Esophagus (tissue), 2 donors: ENCODE results near the gene VPS4A. TPM values are rescaled to one million over a fixed set of nuclear protein-coding genes. Genes with fewer than 3 reads are reported as not detected.

Source experiments
- H3K27ac ChIP-seq, 2 donors: one replicate each; pipeline ENCODE4 v1.5.1; 2013; ENCODE audit warnings: low read depth in 2 of 2, mild to moderate bottlenecking in 2 of 2, inconsistent platforms in 1 of 2, low read length in 1 of 2, moderate library complexity in 1 of 2
- H3K27me3 ChIP-seq, 2 donors: one replicate each; pipeline ENCODE4 v1.6.1; 2013; ENCODE audit warnings: low read length in 2 of 2, control low read depth in 1 of 2, mild to moderate bottlenecking in 1 of 2; ENCODE audit not compliant: insufficient read depth in 2 of 2, control insufficient read depth in 1 of 2
- H3K36me3 ChIP-seq, 2 donors: one replicate each; pipeline ENCODE4 v1.6.1; 2013; ENCODE audit warnings: low read length in 1 of 2; ENCODE audit not compliant: control insufficient read depth in 2 of 2, insufficient read depth in 2 of 2
- H3K4me1 ChIP-seq, 2 donors: one replicate each; pipeline ENCODE4 v1.6.1; 2013; ENCODE audit warnings: low read length in 1 of 2; ENCODE audit not compliant: control insufficient read depth in 2 of 2, insufficient read depth in 2 of 2
- H3K4me3 ChIP-seq, 2 donors: one replicate each; pipeline ENCODE4 v1.5.1; 2013; ENCODE audit warnings: low read length in 2 of 2, mild to moderate bottlenecking in 2 of 2, low read depth in 1 of 2, moderate library complexity in 1 of 2
- H3K9me3 ChIP-seq, 2 donors: one replicate each; pipeline ENCODE4 v1.6.1; 2013; ENCODE audit warnings: mild to moderate bottlenecking in 2 of 2, low read depth in 1 of 2, low read length in 1 of 2, moderate library complexity in 1 of 2; ENCODE audit not compliant: control insufficient read depth in 2 of 2, insufficient read depth in 1 of 2
- WGBS, 2 donors: extraction: QIAGEN DNeasy Blood & Tissue Kit; methylation state at CpG; one replicate each; pipeline ENCODE4 v1.1.7; 2013; 5-methylcytosine and 5-hydroxymethylcytosine counted together
- polyA plus RNA-seq, 2 donors: library from polyadenylated mRNA; stranded (reverse); fragments of 200-250 nt; gene quantifications; one replicate each; pipeline ENCODE4 v1.2.3, GENCODE V29; 2013
- donor health status: healthy with polysubstance abuse.
- donor health status: Bipolar disorder and iron deficiency.

The VPS4A gene
- polyA plus RNA-seq, 2 donors: 24.1 to 24.4 TPM

DNA sequence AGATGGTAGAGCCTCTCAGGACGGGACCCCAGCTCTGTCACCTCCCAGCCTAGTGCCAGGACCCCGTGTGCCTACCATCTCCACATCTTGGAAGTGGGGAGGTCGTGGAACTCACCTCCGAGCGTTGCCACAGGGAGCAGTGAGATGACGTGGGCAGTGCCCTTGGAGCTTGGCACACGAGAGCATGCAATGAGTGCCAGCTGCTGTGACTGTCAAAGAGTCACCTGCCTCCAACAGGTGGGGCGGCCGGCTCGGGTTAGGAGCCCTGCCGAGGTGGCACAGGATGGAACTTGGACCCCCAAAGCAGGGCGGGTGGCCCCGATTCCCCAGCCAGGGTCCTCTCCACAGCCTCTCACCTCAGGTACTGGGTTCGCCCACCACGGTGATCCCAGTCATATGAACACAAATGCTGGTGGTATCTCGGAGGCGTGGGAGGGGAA, 5.5 kb downstream of the VPS4A start:
- H3K36me3 ChIP-seq: peaks cover 31 to 57% of the 10 kb centered on the region in 2 donors
- no peaks in the 10 kb centered on the region for H3K27me3 ChIP-seq
- no peaks in the 10 kb centered on the region for H3K9me3 ChIP-seq
- no peaks in the 10 kb centered on the region for H3K4me1 ChIP-seq
- H3K4me3 ChIP-seq: no peak overlapping the region
- H3K27ac ChIP-seq: no peak overlapping the region
- 90 to 91% methylated on average over 17 of the region's 17 CpGs for WGBS, 2 donors

DNA sequence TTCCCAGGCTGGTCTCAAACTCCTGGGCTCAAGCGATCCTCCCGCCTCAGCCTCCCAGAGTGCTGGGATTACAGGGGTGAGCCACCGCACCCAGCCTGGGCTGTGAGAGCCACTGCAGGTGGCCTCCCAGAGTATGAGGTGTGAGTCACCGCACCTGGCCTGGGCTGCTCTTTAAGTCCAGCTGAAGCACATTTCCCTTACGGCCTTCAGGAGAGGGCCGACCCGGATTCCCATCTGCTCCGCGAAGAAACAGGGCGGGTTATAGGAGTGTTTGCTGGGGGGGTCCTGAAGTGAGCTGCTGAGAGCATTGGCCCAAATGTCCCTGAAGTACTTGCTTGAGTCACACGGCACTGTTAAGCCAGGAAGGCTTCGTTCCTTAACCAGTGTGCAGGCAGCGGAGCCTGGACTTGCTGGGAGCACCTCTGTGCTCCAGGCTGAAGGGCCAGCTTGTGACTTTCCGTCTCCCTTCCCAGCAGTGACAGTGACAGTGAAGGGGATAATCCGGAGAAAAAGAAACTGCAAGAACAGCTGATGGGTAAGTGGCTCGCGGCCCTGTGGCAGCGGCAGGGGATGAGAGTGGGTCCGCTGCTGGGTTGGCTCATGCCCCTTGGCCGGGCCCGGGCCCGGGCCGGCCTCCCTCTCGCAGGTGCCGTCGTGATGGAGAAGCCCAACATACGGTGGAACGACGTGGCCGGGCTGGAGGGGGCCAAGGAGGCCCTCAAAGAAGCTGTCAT, 7.2 kb downstream of the VPS4A start:
- Histone ChIP-seq H3K36me3 (peaks cover 31 to 70% of the 10 kb centered on the region in 2 donors), H3K9me3 (no peaks in the 10 kb centered on the region), H3K4me3 (no peak overlapping the region), H3K4me1 (no peaks in the 10 kb centered on the region), H3K27me3 (no peaks in the 10 kb centered on the region), H3K27ac (no peak overlapping the region)
- 92 to 93% methylated on average over 30 of the region's 30 CpGs for WGBS, 2 donors

DNA sequence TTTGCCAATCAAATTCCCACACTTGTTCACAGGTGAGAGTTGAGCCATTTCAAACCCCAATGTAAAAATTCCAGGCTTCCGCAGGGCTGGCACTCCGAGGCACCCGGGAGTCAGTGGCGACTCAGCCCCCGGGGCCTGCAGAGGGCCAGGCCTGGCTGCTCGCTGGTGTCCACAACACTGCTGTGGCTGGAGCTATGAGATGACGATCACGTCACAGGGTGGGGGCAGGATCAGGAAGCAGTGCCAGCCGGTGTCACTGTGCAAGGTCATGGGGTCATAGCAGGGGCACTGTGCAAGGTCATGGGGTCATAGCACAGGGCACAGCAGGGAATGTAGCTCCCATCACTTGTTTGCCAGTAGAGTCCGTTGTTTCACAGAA, 7.8 kb downstream of the VPS4A start:
- no peak overlapping the region for H3K27ac ChIP-seq
- peaks cover 31 to 72% of the 10 kb centered on the region in 2 donors for H3K36me3 ChIP-seq
- H3K4me3 ChIP-seq: no peak overlapping the region
- WGBS, 2 donors: 74 to 82% methylated on average over 10 of the region's 10 CpGs
- H3K9me3 ChIP-seq: no peaks in the 10 kb centered on the region
- H3K27me3 ChIP-seq: no peaks in the 10 kb centered on the region
- no peaks in the 10 kb centered on the region for H3K4me1 ChIP-seq

GRCh38 chr16:69319381-69319780, 8.2 kb downstream of the VPS4A start:
- 88 to 91% methylated on average over 9 of the region's 9 CpGs for WGBS, 2 donors

GRCh38 chr16:69319826-69320739, 8.9 kb downstream of the VPS4A start:
- Histone ChIP-seq H3K9me3 (no peaks in the 10 kb centered on the region), H3K4me3 (no peak overlapping the region), H3K4me1 (peaks cover 0 to 3% of the 10 kb centered on the region in 2 donors), H3K27ac (no peak overlapping the region), H3K36me3 (peaks cover 33 to 74% of the 10 kb centered on the region in 2 donors), H3K27me3 (no peaks in the 10 kb centered on the region)
- WGBS, 2 donors: 88 to 90% methylated on average over 30 of the region's 30 CpGs

More at GRCh38 chr16:69319381-69319780, 8.2 kb downstream of the VPS4A start:
- Histone ChIP-seq H3K9me3 (no peaks in the 10 kb centered on the region), H3K27ac (no peak overlapping the region), H3K4me3 (no peak overlapping the region), H3K36me3 (peaks cover 33 to 73% of the 10 kb centered on the region in 2 donors), H3K4me1 (no peaks in the 10 kb centered on the region), H3K27me3 (no peaks in the 10 kb centered on the region)

DNA sequence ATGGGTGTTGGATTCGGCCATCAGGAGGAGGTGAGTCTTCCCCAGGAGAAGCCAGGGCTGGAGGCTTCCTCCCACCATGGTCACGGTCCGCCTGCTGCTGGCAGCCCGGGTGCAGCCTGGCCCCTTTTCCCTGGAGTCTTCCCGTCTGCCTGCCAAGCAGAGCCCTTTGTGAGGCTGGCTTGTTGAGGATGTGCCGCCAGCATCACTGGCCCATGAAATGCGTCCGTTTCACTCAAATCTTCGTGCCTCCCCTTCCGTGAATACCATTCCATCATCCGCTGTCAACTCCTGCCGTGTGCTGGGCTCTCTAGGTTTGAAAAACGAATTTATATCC, 9.6 kb downstream of the VPS4A start:
- 73 to 81% methylated on average over 13 of the region's 13 CpGs for WGBS, 2 donors

DNA sequence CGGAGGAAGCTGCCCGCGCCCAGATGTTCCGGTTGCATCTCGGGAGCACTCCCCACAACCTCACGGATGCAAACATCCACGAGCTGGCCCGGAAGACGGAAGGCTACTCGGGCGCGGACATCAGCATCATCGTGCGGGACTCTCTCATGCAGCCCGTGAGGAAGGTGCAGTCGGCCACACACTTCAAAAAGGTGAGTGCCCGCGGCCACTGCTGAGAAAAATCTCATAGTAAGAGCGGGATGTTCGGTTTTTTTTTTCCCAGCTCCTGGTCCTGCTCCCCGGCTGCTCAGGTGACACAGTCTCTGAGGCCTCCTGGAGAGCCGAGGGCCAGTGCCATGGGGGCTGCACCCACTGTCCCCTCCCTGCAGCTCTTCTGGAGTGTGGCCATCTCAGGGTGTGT, 9.9 kb downstream of the VPS4A start:
- H3K4me3 ChIP-seq: no peak overlapping the region
- WGBS, 2 donors: 91% methylated on average over 22 of the region's 22 CpGs
- H3K27ac ChIP-seq: no peak overlapping the region
- H3K36me3 ChIP-seq: peaks cover 29 to 71% of the 10 kb centered on the region in 2 donors
- peaks cover under 1 to 5% of the 10 kb centered on the region in 2 donors for H3K4me1 ChIP-seq
- H3K27me3 ChIP-seq: no peaks in the 10 kb centered on the region
- H3K9me3 ChIP-seq: no peaks in the 10 kb centered on the region

More for the DNA sequence above, 9.6 kb downstream of the VPS4A start:
- Histone ChIP-seq H3K4me3 (no peak overlapping the region), H3K27me3 (no peaks in the 10 kb centered on the region), H3K9me3 (no peaks in the 10 kb centered on the region), H3K4me1 (peaks cover 0 to 3% of the 10 kb centered on the region in 2 donors), H3K36me3 (peaks cover 33 to 72% of the 10 kb centered on the region in 2 donors), H3K27ac (no peak overlapping the region)

DNA sequence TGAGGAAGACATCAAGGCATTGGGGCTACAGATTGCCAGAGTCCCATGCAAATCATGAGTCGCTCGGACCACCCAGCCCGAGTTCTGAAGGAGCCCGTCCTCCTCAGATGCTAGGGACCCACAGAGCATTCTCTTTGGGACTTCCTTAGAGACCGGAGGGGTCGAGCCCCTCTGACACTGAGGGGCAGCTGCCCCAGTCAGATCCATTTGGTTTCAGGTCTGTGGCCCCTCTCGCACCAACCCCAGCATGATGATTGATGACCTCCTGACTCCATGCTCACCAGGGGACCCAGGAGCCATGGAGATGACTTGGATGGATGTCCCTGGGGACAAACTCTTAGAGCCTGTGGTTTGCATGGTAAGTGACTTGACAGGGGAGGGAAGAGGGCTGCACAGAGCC, 11.2 kb downstream of the VPS4A start:
- Histone ChIP-seq H3K9me3 (no peaks in the 10 kb centered on the region), H3K27me3 (no peaks in the 10 kb centered on the region), H3K27ac (no peak overlapping the region), H3K36me3 (peaks cover 20 to 63% of the 10 kb centered on the region in 2 donors), H3K4me1 (peaks cover 2 to 5% of the 10 kb centered on the region in 2 donors), H3K4me3 (no peak overlapping the region)
- 88 to 92% methylated on average over 7 of the region's 7 CpGs for WGBS, 2 donors

DNA sequence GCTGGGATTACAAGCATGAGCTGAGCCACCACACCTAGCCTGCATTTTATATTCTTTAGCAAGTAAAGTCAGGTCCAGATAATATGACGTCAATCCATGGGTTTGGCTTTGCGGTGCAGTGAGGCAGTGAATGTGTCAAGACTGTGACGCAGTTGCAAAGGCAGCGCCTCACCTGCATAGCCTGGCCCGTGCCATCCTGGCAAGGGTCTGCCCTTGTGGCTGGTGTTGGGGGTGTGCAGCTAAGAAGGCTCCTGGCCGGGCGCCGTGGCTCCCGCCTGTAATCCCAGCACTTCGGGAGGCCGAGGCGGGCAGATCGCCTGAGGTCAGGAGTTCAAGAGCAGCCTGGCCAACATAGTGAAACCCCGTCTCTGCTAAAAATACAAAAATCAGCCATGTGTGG, 12.3 kb downstream of the VPS4A start:
- peaks cover 4 to 7% of the 10 kb centered on the region in 2 donors for H3K4me1 ChIP-seq
- no peak overlapping the region for H3K4me3 ChIP-seq
- WGBS, 2 donors: 87 to 93% methylated on average over 14 of the region's 14 CpGs
- H3K27ac ChIP-seq: no peak overlapping the region
- H3K36me3 ChIP-seq: peaks cover 20 to 58% of the 10 kb centered on the region in 2 donors
- H3K9me3 ChIP-seq: no peaks in the 10 kb centered on the region
- H3K27me3 ChIP-seq: no peaks in the 10 kb centered on the region
